Measurements from ENCODE around the gene PTPN14.
"Not testable (repeated sequence)": the region's sequence is repeated elsewhere in the genome, so short reads cannot be mapped to it uniquely, and the experiment has no call there.

Gene PTPN14

GRCh38 chr1:214420833-214421232, 130.6 kb downstream of the PTPN14 start:
- no peak for DNase-seq

GRCh38 chr1:214420341-214420740, 131.1 kb downstream of the PTPN14 start:
- DNase-seq: no peak

DNA sequence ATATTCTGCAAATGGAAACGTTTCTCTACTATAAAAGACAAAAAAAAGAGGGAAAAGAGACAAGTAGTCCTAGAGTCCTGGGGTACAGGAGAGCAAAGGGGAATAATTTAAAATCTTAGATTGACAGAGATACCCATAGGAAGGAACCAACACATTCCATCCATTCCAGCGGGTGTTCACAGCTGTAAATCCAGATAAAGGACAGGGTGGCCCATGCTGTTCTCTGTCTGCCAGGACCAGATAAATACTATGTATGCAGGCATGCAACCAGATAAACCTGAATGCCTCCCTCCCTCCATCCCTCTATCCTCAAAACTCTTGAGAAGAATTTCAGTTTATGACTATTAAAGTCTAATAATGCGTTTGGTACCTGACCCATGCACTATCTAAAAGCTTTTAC, 131.8 kb downstream of the PTPN14 start:
- no peak for DNase-seq

DNA sequence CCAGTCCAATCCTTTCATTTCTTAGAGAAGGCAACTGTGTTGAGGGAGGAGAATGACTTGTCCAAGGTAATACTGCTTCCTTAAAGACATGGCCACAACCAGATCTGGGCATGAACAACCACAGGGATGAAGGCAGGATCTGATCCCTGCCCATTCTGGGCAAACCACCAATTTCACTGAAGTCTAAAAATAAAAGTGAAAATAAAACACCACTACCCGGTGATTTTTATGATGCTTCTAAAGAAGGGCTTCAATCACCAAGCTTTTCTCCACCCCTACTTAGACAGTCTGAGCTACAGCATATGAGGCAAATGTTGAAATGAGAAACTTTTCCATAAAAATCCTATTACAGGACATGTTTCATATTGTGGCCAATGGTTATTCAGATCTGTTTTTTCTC, 133.0 kb downstream of the PTPN14 start:
- no peak for DNase-seq

DNA sequence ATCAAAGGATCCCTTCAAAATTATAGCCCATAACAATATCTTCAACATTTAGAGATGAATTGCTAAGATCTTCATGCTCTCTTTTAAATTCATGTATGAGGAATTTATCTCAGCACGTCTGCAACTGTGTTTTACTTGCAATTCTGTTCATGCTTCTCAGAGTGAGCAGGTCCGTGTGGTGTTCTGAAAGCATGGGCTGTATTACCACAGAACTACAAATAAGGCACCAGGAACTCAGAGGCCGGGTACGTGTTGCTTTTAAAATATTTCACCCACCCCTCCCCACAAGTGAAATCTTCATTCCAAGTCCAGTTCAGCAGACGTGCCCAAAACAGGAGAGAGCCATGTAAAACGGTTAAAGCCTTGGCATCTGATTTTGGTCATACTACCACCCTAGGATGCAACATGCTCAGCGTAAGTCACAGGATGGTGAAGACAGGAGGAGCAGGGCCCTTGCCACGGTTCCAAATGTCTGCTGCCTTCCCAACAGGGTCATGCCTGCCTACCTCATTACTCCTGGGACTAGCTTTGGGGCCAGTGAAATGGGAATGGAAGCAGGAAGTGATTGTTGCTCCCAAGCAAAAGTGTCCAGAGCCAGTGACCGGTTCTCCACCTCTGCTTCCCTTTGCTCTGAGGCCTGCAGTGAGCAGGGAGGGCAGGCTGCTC, 133.7 kb downstream of the PTPN14 start:
- no peak for DNase-seq

DNA sequence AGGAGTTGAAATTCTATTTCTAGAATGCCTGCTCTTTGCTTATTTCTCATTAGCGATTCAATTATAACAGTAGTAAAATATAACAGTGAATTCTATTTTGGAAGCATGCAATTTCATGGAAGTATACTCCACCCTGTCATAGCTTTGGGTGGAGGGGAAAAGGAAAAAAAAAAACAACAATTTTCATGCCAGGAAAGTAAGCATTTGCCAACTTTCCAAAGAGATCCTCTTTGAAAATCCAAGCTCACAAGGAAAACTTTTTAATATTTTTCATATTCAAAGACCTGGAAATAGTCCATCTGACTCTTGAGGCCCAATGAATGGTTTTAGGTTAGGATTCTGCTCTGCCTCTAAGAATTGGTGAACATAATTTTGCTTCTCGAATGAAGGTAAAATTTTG, 134.5 kb downstream of the PTPN14 start:
- no peak for DNase-seq

- DNase-seq: no peak
These were observed 135.0 kb downstream of the PTPN14 start for GRCh38 chr1:214416417-214416816.

- DNase-seq: no peak
These were observed 136.3 kb downstream of the PTPN14 start for GRCh38 chr1:214415131-214415530.

DNA sequence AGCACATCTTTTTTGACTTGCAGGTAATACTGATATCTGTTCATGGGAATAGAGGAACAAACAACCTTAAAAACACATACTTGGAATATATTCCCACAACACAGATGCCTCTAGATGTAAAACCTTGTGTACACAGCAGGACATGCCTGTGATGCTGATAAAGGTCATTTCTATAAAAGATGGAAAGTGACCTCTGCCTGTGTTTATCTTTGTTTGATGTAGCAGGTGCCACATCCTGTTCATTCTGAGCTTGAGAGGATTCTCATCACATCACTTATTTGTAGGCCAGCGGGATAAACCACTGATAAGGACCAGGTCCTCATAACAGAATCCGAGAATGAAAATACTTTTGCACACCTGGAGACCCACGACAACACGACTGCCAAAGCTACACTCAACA, 136.7 kb downstream of the PTPN14 start:
- DNase-seq: no peak

DNA sequence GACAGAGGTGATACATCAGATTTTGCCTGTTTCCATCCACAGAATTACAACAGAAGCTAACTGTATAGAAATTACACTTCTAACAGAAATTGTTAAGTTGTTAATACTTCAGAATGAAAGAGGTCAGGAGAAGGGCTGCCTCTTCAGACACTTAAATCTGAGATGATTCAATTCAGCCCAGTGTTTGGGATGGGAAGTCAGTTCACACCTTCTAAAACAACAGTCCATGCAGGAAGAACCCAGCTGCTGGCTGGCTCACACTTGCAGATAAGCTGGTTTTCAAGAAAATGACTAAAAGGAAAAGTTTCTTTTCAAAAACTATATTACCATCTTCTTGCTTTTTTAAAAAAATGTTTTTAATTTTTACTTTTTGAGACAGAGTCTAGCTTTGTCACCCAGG, 138.1 kb downstream of the PTPN14 start:
- DNase-seq: no peak

DNA sequence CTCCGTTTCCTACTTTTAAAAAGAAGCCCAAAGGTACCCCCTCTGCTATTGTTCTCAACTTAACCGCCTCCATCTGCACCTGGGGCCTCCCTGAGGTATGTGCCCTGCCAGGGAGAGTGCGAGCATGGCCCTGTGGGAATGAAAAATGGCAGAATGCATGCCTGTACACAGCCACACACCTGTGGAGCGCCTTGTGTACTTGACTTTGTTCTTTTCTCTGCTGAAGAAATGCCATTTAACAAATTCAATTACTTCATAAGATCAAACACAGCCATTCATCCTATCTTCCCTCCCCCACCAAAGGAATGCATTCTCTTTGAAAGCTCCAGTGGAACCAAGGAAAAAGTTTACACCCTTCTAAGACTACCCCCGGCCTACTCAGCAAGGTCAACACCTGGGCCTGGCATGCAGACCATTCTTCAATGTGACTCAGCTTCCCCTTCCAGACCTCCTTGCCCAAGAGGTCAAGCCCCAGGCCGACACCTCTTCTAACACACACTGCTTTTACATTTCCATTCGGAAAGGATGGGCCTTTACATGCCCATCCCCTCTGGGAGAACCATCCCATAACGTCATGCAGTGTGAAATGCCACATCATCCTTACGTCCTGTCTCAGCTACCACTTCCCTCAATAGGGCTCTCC, 146.7 kb downstream of the PTPN14 start:
- DNase-seq: no peak

GRCh38 chr1:214404154-214404553, 147.2 kb downstream of the PTPN14 start:
- no peak for DNase-seq

DNA sequence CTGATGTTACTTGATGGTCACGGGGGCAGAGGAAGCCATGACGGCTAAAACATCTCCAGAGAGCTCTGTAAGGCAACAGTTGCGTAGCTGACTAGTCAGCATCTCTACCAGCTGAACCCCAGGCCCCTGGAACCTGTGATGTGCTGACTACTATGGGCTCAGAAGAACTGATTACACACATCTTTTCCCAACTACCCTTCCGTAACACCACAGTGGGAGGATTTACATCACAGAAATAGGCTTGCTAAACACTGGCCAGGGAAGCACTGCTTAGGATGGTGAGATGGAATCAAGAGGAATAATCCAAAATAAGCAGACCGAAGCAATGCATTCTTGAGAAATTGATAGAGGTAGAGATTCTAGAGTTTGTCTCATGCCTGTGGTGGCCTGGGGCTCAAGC, 148.0 kb downstream of the PTPN14 start:
- no peak for DNase-seq

- DNase-seq: no peak
These were observed 148.8 kb downstream of the PTPN14 start for GRCh38 chr1:214402613-214403083.

- no peak for DNase-seq
These were observed 149.7 kb downstream of the PTPN14 start for GRCh38 chr1:214401666-214402065.

GRCh38 chr1:214400131-214400530, 151.3 kb downstream of the PTPN14 start:
- DNase-seq: no peak

GRCh38 chr1:214398490-214398889, 152.9 kb downstream of the PTPN14 start:
- DNase-seq: no peak

GRCh38 chr1:214397497-214397896, 153.9 kb downstream of the PTPN14 start:
- no peak for DNase-seq

DNA sequence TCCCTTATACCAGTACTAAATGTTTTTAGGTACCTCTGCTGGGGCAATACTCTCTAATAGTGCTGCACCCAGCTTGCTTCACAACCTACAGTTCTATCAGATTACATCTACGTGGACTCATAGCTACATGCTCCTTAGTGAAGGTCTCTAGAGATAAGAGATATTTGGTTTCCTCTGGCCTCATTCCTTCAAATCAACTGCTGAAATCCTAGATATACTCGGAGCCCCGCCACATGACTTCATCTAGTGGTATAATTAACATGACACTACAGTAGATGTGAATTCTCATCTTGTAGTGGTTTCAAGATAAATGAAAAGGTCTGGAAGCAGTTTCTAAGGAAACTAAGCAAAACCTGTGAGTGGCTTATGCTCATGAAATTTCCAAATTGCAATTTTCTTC, 155.1 kb downstream of the PTPN14 start:
- DNase-seq: no peak

GRCh38 chr1:214394569-214394968, 156.8 kb downstream of the PTPN14 start:
- DNase-seq: not testable (repeated sequence)

GRCh38 chr1:214393086-214393485, 158.3 kb downstream of the PTPN14 start:
- no peak for DNase-seq

GRCh38 chr1:214391873-214392645, 159.3 kb downstream of the PTPN14 start:
- DNase-seq: no peak

GRCh38 chr1:214389734-214390133, 161.7 kb downstream of the PTPN14 start:
- DNase-seq: no peak

DNA sequence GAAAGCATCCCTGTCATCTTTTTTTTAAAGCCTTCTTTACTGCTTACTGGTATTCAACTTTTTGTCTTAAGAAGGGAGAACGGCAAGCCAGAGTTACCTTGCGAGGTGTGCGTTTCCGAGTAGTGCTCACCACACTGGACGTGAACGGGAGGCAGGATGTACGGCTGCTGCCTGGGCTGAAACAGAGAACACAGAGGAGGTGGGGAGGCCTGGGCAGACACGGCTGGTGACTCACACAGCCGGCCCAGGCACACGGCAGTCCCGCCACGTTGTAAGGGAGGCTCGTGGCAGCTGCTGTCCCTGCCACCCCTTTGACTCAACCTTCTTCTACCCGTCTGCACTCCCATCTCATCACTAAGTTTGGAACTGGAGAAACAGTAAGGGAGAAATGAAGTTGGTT, 164.7 kb downstream of the PTPN14 start:
- no peak for DNase-seq

Data from activated CD4-positive, alpha-beta T cell treated with anti-CD3 and anti-CD28 coated beads, Interleukin-2, amount 50 U/mL, for 4 hours (primary cell).